Measurements from ENCODE around the gene ATP9B. TPM values are rescaled to one million over a fixed set of nuclear protein-coding genes. Genes with fewer than 3 reads are reported as not detected.

ATP9B gene
- total and polyA plus RNA-seq, 4 donors = 7.1 to 31.4 (median 15.5) TPM

DNA sequence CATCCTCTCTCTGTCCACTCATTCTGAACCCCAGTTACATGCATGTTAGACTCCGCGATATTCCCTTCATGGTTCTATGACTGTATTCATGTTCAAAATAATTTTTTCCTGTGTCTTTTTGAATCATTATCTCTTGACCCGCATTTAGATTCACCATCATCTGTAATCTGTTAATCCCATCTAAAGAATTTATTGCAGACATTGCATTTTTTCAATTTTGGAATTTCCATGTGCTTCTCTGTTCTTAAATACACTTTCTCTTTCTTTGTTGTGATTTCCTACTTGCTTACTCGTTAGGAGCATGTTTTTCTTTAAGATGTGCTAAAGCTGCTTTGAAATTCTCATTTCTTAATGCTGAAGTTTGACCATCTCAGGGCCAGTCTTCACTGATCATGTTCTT lies 122.2 kb downstream of the ATP9B start:
- Histone ChIP-seq H3K27ac (ENCODE audit: low read depth in 1 of 2, low read length in 2 of 2) (no peak overlapping the region), H3K36me3 (ENCODE audit: control insufficient read depth in 4 of 4, insufficient read depth in 3 of 4, low read depth in 1 of 4, low read length in 3 of 4) (peaks cover 0 to 16% (median 5%) of the 10 kb centered on the region in 4 donors), H3K9ac (ENCODE audit: low read depth in 1 of 2, low read length in 2 of 2) (no peak overlapping the region), H3K9me3 (ENCODE audit: control insufficient read depth in 4 of 4, low read length in 3 of 4) (no peaks in the 10 kb centered on the region), H3K27me3 (ENCODE audit: control insufficient read depth in 4 of 4, insufficient read depth in 4 of 4, low read length in 3 of 4) (no peaks in the 10 kb centered on the region), H3K4me1 (ENCODE audit: control insufficient read depth in 4 of 4, insufficient read depth in 4 of 4, low read length in 3 of 4) (no peaks in the 10 kb centered on the region), H3K4me3 (ENCODE audit: low read depth in 1 of 3, low read length in 3 of 3) (no peak overlapping the region)
- no peak for DNase-seq (ENCODE audit: low spot score)
- TF ChIP-seq, protein P1, sequence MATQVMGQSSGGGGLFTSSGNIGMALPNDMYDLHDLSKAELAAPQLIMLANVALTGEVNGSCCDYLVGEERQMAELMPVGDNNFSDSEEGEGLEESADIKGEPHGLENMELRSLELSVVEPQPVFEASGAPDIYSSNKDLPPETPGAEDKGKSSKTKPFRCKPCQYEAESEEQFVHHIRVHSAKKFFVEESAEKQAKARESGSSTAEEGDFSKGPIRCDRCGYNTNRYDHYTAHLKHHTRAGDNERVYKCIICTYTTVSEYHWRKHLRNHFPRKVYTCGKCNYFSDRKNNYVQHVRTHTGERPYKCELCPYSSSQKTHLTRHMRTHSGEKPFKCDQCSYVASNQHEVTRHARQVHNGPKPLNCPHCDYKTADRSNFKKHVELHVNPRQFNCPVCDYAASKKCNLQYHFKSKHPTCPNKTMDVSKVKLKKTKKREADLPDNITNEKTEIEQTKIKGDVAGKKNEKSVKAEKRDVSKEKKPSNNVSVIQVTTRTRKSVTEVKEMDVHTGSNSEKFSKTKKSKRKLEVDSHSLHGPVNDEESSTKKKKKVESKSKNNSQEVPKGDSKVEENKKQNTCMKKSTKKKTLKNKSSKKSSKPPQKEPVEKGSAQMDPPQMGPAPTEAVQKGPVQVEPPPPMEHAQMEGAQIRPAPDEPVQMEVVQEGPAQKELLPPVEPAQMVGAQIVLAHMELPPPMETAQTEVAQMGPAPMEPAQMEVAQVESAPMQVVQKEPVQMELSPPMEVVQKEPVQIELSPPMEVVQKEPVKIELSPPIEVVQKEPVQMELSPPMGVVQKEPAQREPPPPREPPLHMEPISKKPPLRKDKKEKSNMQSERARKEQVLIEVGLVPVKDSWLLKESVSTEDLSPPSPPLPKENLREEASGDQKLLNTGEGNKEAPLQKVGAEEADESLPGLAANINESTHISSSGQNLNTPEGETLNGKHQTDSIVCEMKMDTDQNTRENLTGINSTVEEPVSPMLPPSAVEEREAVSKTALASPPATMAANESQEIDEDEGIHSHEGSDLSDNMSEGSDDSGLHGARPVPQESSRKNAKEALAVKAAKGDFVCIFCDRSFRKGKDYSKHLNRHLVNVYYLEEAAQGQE (IDR thresholded peaks at IDR 0.05) = no peak
- TF ChIP-seq EGR1 (IDR thresholded peaks at IDR 0.05; ENCODE audit: low read depth in 2 of 2) = no peak
- TF ChIP-seq RAD21 (IDR thresholded peaks at IDR 0.05) = no peak
- 96% methylated on average over 4 of the region's 4 CpGs for whole genome bisulfite sequencing

DNA sequence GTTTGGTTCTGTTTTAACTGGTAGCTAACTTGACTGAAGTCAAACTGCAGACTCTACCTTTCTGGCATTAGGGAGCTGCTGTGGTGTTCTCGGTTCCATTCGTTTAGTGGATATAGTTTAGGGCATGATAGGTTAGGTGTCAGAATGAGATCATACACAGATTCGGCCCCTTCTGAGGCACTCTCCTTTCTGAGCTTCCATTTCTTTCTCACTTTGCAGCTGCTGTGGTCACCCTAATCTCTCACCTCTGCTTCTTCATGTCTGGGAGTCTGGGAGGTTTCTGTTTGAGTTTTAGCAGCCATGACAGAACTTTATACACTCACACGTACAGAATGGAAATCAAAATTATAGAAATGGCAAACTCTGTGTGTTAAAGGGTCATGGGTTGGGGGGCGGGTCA lies 122.8 kb downstream of the ATP9B start:
- WGBS = 95% methylated on average over 5 of the region's 5 CpGs
- H3K27me3 ChIP-seq (ENCODE audit: control insufficient read depth in 4 of 4, insufficient read depth in 4 of 4, low read length in 3 of 4) = no peaks in the 10 kb centered on the region
- no peak for DNase-seq (ENCODE audit: low spot score)
- no peak overlapping the region for H3K4me3 ChIP-seq (ENCODE audit: low read depth in 1 of 3, low read length in 3 of 3)
- H3K9ac ChIP-seq (ENCODE audit: low read depth in 1 of 2, low read length in 2 of 2) = no peak overlapping the region
- H3K36me3 ChIP-seq (ENCODE audit: control insufficient read depth in 4 of 4, insufficient read depth in 3 of 4, low read depth in 1 of 4, low read length in 3 of 4) = peaks cover 0 to 15% (median 5%) of the 10 kb centered on the region in 4 donors
- H3K9me3 ChIP-seq (ENCODE audit: control insufficient read depth in 4 of 4, low read length in 3 of 4) = no peaks in the 10 kb centered on the region
- TF ChIP-seq, protein P2, sequence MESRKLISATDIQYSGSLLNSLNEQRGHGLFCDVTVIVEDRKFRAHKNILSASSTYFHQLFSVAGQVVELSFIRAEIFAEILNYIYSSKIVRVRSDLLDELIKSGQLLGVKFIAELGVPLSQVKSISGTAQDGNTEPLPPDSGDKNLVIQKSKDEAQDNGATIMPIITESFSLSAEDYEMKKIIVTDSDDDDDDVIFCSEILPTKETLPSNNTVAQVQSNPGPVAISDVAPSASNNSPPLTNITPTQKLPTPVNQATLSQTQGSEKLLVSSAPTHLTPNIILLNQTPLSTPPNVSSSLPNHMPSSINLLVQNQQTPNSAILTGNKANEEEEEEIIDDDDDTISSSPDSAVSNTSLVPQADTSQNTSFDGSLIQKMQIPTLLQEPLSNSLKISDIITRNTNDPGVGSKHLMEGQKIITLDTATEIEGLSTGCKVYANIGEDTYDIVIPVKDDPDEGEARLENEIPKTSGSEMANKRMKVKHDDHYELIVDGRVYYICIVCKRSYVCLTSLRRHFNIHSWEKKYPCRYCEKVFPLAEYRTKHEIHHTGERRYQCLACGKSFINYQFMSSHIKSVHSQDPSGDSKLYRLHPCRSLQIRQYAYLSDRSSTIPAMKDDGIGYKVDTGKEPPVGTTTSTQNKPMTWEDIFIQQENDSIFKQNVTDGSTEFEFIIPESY (IDR thresholded peaks at IDR 0.05) = no peak
- TF ChIP-seq SP1 (IDR thresholded peaks at IDR 0.05) (no peak), TAF1 (conservative IDR thresholded peaks at IDR 0.05) (no peak), HNF4G (IDR thresholded peaks at IDR 0.05) (no peak), RAD21 (IDR thresholded peaks at IDR 0.05) (no peak), FOXA1 (IDR thresholded peaks at IDR 0.05) (no peak), GABPA (IDR thresholded peaks at IDR 0.05 in 1 of 2, conservative IDR thresholded peaks at IDR 0.05 in 1 of 2) (no peak), JUND (IDR thresholded peaks at IDR 0.05) (no peak), RXRA (IDR thresholded peaks at IDR 0.05) (no peak), YY1 (IDR thresholded peaks at IDR 0.05) (no peak), NR2F2 (IDR thresholded peaks at IDR 0.05) (no peak), FOXA2 (IDR thresholded peaks at IDR 0.05) (no peak), EGR1 (IDR thresholded peaks at IDR 0.05; ENCODE audit: low read depth in 2 of 2) (no peak), HNF4A (conservative IDR thresholded peaks at IDR 0.05) (no peak)
- TF ChIP-seq, protein P1 (IDR thresholded peaks at IDR 0.05) = no peak
- TF ChIP-seq, protein P3, sequence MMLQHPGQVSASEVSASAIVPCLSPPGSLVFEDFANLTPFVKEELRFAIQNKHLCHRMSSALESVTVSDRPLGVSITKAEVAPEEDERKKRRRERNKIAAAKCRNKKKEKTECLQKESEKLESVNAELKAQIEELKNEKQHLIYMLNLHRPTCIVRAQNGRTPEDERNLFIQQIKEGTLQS (IDR thresholded peaks at IDR 0.05) = no peak
- TF ChIP-seq, protein P4, sequence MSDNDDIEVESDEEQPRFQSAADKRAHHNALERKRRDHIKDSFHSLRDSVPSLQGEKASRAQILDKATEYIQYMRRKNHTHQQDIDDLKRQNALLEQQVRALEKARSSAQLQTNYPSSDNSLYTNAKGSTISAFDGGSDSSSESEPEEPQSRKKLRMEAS (IDR thresholded peaks at IDR 0.05) = no peak
- no peak overlapping the region for H3K27ac ChIP-seq (ENCODE audit: low read depth in 1 of 2, low read length in 2 of 2)
- no peaks in the 10 kb centered on the region for H3K4me1 ChIP-seq (ENCODE audit: control insufficient read depth in 4 of 4, insufficient read depth in 4 of 4, low read length in 3 of 4)

Data from liver (tissue), 9 donors.